C1 segment of cervical spinal cord (tissue), 14 donors: ENCODE results near the gene NAA80.

Experiments used
- DNase-seq, 14 donors: peaks; one replicate each; lab custom pipeline; 2025; lab: John Stamatoyannopoulos, UW

Gene NAA80

DNA sequence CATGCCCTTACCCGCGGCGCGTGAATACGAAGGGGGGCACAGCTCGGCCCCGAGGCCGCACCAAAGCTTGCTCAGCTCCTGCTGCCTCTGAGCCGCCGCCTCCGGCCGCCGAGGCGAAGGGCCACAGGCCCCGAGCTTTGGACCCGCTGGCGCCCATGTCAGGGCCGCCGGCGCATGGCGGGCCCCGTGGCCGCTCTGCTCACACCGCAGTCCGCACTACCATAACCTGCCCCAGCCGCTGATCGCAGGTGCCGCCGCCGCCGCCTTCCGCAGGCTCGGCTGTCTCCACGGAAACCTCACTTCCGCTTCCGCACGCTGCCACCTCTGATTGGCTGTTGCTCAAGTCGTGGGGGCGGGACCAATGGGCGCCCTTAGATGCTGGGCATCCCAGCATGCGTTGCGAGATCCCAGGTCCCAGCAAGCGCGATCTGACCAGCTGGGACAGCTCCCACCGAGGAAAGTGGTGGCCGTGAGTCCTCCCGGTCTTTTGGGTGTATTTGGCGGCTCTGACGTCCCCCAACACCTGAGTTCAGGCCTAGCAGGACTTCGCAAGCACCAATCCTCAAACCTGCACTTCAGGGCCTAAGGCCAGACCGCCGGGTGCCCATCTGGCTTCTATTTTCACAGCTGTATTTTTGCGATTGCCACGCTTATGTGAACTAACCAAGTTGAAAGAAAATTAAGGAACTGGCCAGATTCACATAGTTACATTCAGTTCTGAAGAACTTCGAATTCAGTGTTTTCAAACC is 28.9 kb upstream of the NAA80 start, which contains the start of gene TUSC2:
TUSC2 (minus strand) TSS at position 281 of the 749 bp plus-strand sequence; CDS start at position 157, 124 bp downstream.
- peak; percentile 52 to 95 (median 92) for DNase-seq

- DNase-seq: no peak
Observed at GRCh38 chr3:50327129-50327528, 27.9 kb upstream of the NAA80 start.

GRCh38 chr3:50326182-50326541 is 27.0 kb upstream of the NAA80 start:
- DNase-seq: no peak

DNA sequence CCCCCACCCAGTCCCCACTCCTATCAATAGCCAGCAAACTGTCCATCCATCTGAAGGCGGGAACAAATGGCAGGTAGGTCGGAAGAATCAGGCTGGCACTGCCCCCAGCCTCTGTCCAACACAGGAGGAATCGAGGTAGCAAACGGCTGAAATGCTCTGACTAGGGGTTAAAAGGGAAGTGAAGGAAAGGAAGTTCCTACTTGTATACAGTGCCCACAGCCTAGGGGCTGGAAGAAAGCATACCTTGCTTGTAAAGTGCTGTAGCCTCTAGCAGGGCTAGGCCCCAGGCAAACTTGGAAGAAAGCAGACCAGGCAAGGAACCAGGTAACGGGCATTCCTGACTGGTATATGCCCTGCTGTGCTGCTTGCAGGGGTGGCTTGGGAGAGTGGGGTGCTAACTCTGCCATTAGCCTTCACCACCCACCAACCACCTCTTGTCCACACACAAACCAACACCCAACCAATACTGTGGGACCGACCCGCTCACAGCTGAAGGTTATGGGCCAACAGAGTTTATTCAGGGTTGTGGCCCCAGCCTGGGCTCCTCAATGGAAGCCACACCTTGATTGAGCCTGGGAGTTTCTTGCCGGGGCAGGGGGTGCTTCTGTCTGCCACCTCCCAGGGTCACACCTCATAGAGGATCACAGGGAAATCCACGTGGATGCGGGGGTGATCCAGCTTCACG is 26.4 kb upstream of the NAA80 start:
- no peak for DNase-seq

DNA sequence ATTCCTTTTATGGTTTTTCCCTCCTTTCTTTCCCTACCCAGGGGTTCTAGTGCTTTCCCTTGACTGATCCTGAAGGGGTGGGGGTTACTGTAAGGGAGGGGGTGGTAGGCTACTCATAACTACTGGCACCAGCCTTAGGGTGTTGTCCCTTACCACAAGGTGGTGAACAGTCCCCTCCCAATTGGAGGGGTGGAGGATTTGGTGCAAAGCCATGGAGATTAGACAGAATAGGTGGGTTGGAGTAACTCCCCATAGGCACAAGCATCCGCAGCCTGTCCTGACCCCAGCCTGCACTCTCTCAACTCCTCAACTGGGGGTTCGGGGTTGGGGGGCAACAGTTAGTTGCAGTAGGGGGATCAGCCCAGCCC is 25.9 kb upstream of the NAA80 start:
- no peak for DNase-seq

DNA sequence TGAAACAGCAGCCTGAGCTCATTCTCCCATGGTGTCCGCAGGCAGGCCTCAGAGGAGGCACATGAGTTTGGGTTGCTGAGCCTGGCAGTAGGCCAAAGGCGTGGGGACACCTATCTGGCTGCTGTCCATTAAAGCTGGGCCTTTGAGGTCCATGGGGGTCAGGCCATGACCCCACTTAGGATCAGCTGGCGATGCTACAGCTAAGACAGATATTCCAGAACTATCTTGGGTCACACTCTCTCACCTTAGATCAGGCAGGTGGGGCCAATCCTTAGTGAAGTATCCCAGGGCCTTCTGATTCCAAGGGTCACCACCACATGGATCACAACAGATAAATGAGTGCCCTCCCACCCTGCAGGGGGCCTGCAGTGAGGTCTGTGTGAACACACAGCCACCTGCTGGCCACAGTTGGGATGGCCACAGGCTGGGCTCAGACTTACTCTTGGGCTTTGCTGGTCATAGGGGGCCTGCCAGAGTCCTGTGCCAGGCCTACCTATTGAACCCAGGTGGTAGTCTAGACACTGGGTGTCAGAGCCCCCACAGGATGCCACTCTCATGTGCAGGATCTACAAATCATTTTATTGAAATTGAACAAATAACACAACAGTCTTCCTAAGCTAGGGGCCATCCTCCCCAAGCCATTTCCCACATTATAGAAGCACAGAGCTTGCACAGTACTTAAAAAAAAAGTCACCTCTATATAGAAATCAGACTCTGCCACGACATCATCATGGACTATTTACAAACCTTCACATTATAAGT is 25.3 kb upstream of the NAA80 start:
- peak in 8 of 14 donors; percentile 22 to 60 (median 40) for DNase-seq

DNA sequence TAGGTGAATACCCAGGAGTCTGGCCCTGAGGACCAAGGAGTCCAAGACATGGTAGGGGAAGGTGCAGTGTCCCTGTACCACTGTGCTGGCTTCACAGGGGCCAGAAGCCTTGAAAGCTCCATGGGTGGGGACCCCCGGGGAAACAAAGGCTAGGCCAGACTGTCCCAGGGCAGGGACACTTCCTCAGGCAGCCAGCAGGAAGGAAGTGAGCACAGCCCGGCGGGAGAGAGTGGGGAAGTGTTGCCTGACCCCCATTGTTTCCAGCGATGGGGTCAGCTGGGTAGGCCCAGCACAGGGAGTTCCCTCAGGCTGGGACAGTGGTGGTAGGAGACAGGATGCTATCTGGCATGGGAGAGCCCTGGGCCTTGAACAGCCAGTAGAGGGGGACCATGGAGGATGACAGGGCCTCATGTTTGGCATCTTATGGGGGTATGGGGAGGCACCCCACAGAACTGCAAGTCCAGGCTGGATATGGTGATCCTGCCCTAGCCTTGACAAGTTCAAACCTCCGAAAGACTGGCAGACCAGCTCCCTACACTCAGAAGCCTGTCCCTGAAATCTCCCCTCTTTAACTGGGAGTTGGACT is 24.5 kb upstream of the NAA80 start:
- DNase-seq: no peak

DNA sequence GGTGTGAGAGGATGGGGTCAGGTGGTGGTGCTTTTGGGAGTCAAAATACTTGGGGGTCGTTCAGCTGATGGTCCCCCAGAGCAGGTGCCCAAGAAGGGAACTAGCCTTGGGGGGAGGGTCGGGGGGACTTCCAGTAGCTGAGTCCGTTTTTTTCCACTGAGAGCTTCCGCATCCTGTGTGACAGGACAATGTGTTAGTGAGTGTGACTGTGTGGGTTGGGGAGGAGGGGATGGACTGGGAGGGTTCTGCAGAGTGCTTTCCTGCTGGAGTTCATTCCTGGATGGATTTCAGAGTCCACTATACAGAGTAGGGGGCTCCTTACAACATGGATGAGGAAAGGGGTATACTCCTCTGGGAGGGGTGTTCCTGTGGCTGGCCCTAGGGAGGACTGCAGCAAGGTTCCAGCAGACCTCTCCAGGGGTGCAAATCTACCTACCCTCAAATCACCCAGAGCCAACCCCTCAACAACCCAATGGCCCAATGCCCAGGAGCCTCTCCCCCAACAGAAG is 23.9 kb upstream of the NAA80 start:
- peak in 1 of 14 donors; percentile 32 for DNase-seq

- no peak for DNase-seq
Observed at GRCh38 chr3:50322386-50323091, 23.3 kb upstream of the NAA80 start, which contains the start of gene HYAL2. Gene HYAL2, minus strand, starts transcription at chr3:50322745. Its CDS starts 2,256 bp downstream, at chr3:50320489.

DNA sequence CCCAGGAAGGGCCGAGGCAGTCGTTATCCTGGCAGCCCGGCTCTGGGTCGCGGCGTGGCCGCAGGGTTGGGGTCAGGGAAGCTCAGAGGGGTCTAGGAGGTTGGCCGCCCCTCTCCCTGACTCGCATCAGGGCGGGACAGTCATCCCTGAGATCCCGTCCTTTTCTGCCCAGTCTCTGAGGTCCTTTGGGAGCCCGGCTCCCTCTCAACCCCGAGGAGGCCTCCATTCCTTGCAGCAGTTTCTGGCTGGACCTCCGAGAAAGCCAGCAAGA is 22.8 kb upstream of the NAA80 start:
- no peak for DNase-seq

GRCh38 chr3:50321336-50322114 is 22.3 kb upstream of the NAA80 start:
- DNase-seq: peak; percentile 75 to 99 (median 92)

GRCh38 chr3:50320853-50321335 is 21.7 kb upstream of the NAA80 start:
- peak in 12 of 14 donors; percentile 83 to 99 (median 92) for DNase-seq

- no peak for DNase-seq
Observed at GRCh38 chr3:50319894-50320625, 20.9 kb upstream of the NAA80 start.

DNA sequence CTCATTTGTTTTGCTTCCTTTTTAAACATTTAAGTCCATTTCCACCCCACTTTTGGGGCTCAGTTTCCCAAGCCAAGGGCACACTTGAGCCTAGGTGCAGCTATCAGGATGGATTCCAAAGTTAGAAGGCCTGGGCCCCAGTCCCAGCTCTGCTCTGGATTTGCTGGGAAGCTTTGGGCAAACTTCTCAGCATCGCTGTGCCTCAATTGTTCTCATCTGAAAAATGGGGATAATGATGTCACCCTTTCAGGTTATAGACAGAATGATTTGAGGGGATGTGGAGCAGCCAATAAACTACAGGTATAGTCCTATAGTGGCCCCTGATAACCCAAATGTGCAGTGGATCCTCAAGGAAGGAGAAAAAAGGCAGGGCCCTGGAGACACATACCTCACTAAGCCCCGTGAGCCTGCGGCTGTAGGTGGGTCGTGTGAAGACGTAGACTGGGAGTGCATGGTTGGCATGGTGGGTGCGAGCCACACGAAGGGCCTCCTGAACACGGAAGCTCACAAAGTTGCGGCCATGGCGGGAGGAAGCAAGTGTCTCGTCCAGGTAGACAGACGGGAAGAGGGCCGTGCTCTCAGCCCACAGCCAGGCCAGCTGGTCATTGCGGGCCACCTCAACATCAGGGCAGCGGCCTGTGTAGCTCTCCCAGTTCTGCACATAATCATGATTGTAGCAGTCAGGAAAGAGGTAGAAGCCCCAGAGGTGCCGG is 20.1 kb upstream of the NAA80 start:
- no peak for DNase-seq

DNA sequence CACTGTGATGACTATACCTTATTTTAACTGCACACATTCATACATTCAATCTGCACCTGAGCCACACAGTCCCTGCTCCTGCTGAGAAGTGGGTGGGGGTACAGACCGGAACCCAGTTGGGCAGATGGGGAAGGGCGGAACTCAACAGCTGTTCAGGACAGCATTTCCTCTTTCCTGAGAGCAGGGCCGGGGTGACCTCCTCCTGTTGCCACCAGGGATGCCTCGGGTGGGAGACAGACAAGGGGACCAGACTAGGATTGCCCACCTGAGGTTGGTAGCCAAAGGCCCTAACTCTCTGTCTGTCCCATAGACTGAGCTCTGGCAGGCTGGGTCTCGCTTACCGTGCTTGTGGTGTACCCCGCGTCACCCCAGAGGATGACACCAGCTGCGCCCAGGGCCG is 19.4 kb upstream of the NAA80 start:
- DNase-seq: no peak

DNA sequence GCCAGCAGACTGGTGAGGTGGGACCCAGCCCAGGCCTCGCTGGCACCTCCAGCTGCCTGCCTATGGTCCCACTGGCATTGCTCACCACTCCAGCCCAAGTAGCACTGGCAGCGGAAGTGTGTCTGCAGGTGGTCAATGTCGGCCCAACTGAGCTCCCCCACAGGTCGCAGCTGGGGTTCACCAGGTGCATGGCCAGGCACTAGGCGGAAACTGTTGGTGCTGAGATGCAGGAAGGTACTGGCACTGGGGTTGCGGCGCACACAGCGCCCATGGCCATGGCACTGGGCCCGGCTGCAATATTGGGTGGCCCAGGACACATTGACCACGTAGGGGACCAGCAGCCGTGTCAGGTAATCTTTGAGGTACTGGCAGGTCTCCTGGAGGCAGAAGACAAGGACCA is 19.0 kb upstream of the NAA80 start:
- DNase-seq: no peak

GRCh38 chr3:50317300-50317699 is 18.1 kb upstream of the NAA80 start:
- DNase-seq: no peak

DNA sequence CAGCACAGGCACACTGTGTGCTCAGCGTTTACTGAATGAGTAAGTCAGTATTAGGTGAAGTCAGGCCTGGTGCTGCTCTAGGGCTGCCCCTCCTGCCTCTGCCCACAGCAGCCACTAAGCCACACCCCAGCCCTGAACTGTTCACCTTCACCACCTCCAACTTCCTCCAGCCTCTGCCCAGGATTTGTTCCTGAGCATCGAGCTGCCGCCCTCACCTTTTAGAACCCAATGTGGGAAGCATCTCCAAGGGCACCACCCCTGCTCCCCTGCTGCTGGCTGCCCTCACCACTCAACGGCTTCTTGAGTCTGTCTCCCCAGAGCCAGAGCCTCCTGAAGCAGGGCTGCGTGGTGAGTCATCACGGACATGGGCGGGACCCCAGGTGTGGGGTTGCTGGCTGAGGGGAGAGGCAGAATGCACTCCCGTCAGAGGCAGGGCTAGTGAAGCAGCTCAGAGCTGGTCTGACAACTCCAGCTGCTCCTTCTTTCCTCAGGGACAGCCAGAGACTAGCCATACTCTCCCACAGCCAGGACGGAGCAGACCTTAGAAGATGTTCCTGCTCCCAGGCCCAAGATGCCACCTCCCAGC is 17.5 kb upstream of the NAA80 start:
- no peak for DNase-seq

DNA sequence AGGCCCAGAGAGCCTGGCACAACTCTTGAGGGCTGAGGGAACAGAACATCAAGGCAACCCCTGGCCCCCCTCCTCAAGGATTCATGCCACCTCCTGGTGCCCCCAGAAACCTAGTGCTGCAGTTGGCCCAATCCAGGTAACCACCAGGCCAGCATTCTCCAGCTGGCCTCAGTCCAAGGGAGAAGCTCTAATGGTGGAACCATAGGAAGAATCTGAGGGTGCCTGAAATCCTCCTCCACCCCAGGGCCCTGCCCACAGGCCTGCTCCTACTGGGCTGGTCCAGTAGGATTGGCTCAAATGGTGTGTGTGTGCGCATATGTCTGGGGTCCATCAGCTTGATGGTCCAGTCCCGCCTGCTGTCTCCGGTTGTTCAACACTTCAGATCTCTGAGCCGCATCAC is 15.6 kb upstream of the NAA80 start:
- DNase-seq: no peak
